ENCODE results near the gene PLEKHG3.

PLEKHG3 gene

DNA sequence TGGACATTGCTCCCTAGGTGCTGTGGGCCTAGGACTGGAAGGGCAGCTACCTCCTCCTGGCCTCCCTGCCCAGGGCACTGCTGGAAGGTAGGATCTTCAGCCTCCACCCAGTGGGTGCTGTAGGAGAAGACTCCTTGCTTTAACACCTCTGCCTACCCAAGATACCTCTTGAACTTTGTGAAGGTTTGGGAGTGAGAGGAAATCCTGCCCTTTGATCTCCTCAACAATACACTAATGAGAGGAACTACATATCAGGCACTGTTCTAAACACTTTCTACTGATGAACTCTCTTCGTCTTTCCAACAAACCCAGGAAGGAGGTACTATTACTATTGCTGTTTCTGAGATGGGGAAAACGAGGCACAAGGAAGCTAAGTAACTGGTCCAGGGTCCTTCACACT, 66.9 kb downstream of the PLEKHG3 start:
- TF ChIP-seq, protein P1, sequence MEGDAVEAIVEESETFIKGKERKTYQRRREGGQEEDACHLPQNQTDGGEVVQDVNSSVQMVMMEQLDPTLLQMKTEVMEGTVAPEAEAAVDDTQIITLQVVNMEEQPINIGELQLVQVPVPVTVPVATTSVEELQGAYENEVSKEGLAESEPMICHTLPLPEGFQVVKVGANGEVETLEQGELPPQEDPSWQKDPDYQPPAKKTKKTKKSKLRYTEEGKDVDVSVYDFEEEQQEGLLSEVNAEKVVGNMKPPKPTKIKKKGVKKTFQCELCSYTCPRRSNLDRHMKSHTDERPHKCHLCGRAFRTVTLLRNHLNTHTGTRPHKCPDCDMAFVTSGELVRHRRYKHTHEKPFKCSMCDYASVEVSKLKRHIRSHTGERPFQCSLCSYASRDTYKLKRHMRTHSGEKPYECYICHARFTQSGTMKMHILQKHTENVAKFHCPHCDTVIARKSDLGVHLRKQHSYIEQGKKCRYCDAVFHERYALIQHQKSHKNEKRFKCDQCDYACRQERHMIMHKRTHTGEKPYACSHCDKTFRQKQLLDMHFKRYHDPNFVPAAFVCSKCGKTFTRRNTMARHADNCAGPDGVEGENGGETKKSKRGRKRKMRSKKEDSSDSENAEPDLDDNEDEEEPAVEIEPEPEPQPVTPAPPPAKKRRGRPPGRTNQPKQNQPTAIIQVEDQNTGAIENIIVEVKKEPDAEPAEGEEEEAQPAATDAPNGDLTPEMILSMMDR (IDR thresholded peaks at IDR 0.05; ENCODE audit: low read depth, low read length, missing control alignments): no peak
- DNase-seq (ENCODE audit: low read depth): no peak

DNA sequence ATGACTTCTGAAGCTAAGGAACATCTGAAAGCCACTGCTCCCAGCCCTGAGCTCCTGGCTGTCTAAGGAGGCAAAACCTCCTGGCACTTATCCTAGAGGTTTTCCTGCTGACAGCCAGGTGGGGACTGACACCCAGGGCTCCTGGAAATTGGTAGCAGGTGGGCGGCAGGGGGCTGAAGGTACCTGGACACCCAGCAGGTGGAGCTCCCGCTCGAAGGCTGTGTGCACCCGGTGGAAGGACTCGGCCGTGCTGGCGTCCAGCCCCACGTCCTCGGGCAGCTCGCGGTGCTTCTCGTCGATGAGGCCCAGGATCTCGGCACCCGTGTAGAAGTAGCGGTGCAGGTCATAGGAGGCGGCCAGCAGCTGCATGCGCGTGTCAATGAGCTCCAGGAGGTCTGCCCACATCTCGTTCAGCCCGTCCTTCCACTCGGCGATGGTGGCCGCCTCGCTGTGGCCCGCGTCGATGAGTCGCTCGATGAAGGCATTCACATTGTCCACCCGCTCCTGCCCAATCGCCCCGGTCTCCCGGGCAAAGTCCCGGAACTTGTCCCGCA, 68.2 kb downstream of the PLEKHG3 start:
- TF ChIP-seq, protein P1 (IDR thresholded peaks at IDR 0.05; ENCODE audit: low read depth, low read length, missing control alignments): no peak
- H3K4me3 ChIP-seq (ENCODE audit: low read depth, low read length): no peak overlapping the region
- DNase-seq (ENCODE audit: low read depth): no peak

More for the DNA sequence above, 66.9 kb downstream of the PLEKHG3 start:
- H3K4me3 ChIP-seq (ENCODE audit: low read depth, low read length): no peak overlapping the region

DNA sequence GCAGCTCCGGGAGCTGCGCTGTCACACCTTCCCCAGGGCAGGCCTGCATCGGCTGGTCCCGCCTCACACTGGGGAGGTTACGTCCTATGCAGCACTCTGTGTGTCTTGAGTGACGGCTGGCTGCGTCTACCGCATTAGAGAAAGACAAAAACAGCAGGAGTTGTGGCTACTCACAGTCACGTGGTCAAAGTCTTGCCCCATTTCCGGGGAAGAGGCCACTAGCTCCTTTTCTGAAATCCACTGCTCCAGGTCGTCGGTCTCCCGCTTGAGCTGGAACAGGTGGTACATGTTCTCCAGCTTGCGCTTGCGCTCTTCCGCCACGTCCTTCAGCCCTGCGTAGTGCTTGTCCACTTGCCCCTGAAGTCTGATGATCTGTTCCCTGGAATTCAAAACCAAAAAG, 68.8 kb downstream of the PLEKHG3 start:
- DNase-seq (ENCODE audit: low read depth): no peak
- TF ChIP-seq, protein P1 (IDR thresholded peaks at IDR 0.05; ENCODE audit: low read depth, low read length, missing control alignments): no peak
- H3K4me3 ChIP-seq (ENCODE audit: low read depth, low read length): no peak overlapping the region

DNA sequence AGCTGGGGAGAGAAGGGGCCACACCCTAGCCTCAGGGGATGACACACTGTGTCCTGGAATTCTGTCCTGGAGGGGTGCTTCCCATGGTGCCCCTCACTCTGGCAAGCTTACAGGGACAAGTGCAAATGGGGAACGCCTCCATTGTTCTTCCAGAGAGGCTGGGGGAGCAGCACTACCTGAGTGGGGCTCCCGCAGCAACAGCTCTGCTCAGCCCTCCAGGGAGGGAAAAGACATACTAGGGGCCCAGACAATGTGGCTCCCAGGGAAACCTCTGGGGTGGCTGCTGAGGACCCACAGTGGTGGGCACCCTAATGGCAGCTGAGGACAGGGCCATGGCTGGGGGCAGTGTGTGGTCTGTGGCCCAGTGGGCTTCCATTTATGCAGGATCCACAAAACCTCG, 69.4 kb downstream of the PLEKHG3 start:
- TF ChIP-seq, protein P1 (IDR thresholded peaks at IDR 0.05; ENCODE audit: low read depth, low read length, missing control alignments): no peak
- H3K4me3 ChIP-seq (ENCODE audit: low read depth, low read length): no peak overlapping the region
- no peak for DNase-seq (ENCODE audit: low read depth)

DNA sequence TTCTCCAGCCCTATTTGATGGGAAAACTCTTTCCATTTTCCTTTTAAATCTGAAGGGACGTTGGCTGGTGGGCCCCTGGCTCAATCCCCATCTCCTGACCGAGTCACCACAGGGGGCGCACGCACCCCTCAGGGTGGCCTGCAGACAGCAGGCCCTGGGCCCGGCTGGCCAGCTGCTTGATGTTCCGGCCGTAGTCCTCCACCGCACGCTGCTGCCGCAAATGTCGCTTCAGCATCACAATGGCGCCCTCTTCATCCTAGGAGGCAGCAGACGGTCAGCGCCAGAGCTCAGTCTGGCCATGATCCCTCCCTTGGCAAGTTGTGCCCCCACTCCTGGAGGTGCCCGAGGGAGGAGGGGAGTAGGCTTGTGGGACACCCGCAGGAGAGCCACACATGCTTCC, 70.0 kb downstream of the PLEKHG3 start:
- TF ChIP-seq, protein P1 (IDR thresholded peaks at IDR 0.05; ENCODE audit: low read depth, low read length, missing control alignments): no peak
- no peak for DNase-seq (ENCODE audit: low read depth)

DNA sequence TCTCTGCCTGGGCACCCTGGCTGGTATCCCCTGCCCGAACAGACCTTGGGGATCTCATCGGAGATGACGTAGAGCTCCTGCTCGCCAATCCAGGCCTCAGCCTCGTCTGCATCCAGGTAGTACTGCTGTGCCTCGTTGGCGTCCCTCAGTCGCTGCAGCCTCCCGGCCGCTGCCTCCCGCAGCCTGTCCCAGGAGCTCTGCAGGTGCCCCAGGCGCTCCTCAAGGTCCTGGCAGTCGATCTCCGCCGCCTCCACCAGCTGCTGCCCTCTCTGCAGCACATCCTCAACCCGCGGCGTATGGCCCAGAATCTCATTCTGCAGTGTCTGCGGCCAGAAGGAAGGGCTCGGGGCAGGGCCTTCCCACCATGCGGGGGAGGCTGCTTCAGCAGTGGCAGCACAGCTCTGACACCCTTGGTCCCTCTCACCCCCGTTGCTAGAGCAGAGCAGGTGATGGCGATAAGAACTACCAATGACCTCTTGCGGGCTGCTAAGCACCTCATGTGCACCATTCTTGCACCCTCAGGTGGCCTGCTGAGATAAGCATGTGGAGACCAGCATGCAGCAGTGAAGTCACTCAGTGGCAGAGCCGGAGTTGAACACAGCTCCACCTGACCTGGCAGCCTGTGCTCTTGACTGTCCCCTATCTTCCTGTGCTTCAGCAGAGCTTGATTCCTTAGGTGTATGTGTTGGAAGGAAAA, 71.0 kb downstream of the PLEKHG3 start:
- no peak for DNase-seq (ENCODE audit: low read depth)
- H3K4me3 ChIP-seq (ENCODE audit: low read depth, low read length): no peak overlapping the region
- TF ChIP-seq, protein P1 (IDR thresholded peaks at IDR 0.05; ENCODE audit: low read depth, low read length, missing control alignments): no peak

More for the DNA sequence above, 70.0 kb downstream of the PLEKHG3 start:
- no peak overlapping the region for H3K4me3 ChIP-seq (ENCODE audit: low read depth, low read length)

DNA sequence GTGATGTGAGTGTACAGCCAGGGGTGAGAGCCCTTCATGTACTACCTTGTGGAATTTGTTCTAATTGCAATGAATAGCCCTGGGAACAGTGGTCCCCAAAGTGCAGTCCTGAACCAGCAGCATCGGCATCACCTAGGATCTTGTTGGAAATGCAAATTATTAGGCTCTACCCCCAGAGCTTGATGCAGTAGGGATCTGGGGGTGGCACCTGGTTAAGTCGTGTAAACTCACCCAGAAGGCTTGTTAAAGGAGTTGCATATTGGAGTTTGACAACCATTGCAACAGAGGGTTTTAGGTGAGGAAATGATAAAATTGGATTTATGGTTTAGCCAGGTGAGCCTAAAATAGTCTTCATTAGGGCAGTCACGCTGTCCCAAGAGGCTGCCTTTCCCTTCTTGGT, 73.2 kb downstream of the PLEKHG3 start:
- TF ChIP-seq, protein P1 (IDR thresholded peaks at IDR 0.05; ENCODE audit: low read depth, low read length, missing control alignments): no peak
- DNase-seq (ENCODE audit: low read depth): no peak
- no peak overlapping the region for H3K4me3 ChIP-seq (ENCODE audit: low read depth, low read length)

Data from GM12864 (cell line).